DND-41 (cell line): ENCODE measurements around the gene CPPED1.

Experiments
- EZH2 ChIP-seq: IDR thresholded peaks from 3 replicates; pipeline ENCODE4 v1.6.1; 2012; ENCODE audit warnings: borderline replicate concordance, low read depth, mild to moderate bottlenecking, moderate library complexity, low read length, inconsistent platforms; ENCODE audit not compliant: severe bottlenecking
- TF ChIP-seq, protein P1 (sequence below): IDR thresholded peaks from 2 replicates; pipeline ENCODE4 v1.5.1; 2012; ENCODE audit warnings: borderline replicate concordance, low read length, moderate library complexity, mild to moderate bottlenecking; ENCODE audit not compliant: poor library complexity, severe bottlenecking; ENCODE audit errors: extremely low read depth

DNA sequence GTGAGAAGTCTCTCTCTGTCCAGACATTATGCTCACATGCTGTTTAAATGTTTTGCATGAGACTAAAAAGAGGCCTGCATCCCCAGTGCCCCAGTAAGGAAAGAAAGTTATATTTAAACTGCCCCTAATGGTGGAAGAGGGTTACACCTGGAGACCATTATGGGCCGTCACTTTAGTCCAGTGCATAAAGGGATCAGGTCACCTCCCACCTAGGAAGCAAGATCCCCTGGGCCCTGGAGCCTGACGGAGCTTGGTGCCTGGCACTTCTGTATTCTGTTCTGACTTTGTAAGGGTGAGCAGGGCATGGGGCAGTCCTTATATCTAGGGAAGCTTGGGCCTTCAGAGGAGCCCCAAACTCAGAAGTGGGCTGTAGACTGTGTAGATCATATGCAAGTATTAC is 67.9 kb downstream of the CPPED1 start:
- no peak for TF ChIP-seq EZH2
- TF ChIP-seq, protein P1, sequence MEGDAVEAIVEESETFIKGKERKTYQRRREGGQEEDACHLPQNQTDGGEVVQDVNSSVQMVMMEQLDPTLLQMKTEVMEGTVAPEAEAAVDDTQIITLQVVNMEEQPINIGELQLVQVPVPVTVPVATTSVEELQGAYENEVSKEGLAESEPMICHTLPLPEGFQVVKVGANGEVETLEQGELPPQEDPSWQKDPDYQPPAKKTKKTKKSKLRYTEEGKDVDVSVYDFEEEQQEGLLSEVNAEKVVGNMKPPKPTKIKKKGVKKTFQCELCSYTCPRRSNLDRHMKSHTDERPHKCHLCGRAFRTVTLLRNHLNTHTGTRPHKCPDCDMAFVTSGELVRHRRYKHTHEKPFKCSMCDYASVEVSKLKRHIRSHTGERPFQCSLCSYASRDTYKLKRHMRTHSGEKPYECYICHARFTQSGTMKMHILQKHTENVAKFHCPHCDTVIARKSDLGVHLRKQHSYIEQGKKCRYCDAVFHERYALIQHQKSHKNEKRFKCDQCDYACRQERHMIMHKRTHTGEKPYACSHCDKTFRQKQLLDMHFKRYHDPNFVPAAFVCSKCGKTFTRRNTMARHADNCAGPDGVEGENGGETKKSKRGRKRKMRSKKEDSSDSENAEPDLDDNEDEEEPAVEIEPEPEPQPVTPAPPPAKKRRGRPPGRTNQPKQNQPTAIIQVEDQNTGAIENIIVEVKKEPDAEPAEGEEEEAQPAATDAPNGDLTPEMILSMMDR = no peak
